Superior temporal gyrus (tissue), 1 donor: ENCODE measurements around the gene SULT4A1.
"Not testable (repeated sequence)": the region's sequence is repeated elsewhere in the genome, so short reads cannot be mapped to it uniquely, and the experiment has no call there.

Experiments used
- DNase-seq: peaks from one replicate; pipeline ENCODE4 v3.0.0-alpha.2; 2016; ENCODE audit errors: extremely low spot score

SULT4A1 gene, protein sequence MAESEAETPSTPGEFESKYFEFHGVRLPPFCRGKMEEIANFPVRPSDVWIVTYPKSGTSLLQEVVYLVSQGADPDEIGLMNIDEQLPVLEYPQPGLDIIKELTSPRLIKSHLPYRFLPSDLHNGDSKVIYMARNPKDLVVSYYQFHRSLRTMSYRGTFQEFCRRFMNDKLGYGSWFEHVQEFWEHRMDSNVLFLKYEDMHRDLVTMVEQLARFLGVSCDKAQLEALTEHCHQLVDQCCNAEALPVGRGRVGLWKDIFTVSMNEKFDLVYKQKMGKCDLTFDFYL

DNA sequence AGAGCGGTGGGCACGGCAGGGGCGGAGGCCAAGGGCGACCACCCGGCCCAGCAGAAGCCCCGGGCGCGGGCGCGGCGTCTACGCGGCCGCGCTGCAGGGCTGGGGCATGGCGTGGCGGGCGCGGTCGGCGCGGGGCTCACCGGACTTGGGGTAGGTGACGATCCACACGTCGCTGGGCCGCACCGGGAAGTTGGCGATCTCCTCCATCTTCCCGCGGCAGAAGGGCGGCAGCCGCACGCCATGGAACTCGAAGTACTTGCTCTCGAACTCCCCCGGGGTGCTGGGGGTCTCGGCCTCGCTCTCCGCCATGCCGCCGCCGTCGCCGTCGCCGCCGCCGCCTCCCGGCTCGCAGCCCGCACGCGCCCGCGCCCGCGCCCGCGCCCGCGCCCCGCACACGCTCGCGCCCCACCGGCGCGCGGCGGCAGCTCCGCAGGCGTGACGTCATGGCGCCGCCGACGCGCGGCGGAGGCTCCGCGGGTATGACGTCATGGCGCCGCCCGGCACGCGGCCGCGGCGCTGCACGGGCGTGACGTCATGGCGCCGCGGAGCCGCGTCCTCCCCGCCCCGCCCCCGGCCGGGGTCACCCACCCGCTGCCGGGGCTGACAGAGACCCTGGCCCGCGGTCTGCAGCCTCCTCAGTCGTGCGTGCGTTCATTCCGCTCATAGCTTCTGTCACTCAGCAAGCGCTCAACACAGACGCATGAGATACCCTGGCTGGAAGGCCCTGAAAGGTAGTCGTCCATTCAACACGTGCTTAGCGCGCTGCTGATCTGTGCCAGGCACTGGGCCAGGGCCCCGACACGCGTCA is at the start of gene SULT4A1:
TSS of gene SULT4A1 (minus strand) at position 440 of the 808 bp plus-strand sequence. CDS start at position 309, 131 bp downstream.
- no peak for DNase-seq

DNA sequence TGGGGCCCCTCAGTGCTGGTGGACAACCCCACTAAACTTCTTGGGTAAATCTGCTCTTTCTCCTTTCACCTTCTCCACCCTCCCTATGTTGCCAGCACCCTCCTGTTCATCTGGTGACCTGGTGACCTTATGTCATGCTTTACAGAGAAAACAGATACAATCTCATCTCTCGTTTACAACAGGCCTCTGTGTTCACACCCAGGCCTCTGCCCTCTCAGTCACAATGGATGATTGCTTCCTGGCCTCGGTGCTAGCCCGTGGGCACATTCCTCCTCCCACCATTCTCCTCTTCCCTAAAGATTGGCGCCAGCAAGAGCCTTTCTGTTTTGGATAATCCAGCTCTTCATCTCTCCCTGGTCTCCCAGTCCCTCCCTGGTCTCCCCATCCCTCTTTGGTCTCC is 49.0 kb upstream of the SULT4A1 start:
- no peak for DNase-seq

DNA sequence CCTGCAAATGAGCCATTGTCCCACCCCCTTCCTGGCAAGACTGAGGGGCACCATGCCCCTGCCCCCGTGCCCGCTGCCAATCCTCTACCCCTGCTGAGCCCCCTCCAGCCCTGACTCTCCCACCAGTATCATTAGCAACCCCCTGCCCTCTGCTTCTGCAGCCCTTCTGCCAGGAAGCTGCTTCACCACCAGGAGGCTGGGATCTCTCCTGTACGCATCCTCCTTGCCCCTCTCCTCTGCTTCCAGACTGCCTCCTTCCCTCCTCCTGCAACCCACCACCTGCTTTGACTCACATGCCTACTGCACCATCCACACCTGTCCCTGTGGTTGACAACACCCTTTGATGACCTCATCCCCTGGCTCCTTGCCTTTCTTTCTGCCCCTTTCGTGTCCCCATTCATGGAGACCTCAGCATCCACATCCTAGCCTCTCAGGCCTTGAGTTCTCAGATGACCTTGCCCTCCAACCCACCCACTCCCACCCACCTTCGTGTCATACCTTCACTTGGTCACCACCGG is 47.9 kb upstream of the SULT4A1 start:
- DNase-seq = no peak

DNA sequence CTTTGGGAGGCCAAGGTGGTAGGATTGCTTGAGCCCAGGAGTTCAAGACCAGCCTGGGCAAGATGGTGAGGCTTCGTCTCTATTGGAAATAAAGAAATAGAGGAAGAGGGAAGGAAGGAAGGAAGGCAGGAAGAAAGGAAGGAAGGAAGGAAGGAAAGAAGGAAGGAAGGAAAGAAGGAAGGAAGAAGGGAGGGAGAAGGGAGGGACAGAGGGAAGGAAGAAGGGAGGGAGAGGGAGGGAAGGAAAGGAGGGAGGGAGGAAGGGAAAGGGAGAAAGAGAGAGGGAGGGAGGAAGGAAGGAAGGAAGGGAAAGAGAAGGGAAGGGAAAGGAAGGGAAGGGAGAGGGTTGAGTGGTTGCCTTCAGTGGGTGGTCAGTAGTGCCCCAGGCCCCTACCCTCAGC is 47.4 kb upstream of the SULT4A1 start:
- no peak for DNase-seq

DNA sequence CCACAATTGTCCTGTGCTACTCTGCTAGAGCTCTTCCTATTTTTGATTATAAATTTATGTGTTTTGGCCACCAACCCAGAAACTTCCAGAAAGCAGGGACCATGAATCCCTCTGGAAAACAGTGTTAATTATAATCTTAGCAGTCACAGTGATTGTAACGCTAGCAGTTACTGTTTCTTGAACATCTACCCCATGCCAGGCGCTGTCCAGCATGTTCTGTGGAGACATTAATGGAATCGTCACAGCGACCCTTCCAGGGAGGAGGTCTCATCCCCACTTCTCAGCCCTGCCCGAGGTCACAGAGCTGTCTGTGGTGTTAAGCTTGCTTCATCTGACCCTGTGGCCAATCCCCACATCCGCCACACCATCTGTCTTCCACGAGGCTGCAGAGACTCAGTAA is 43.4 kb upstream of the SULT4A1 start:
- DNase-seq = no peak

DNA sequence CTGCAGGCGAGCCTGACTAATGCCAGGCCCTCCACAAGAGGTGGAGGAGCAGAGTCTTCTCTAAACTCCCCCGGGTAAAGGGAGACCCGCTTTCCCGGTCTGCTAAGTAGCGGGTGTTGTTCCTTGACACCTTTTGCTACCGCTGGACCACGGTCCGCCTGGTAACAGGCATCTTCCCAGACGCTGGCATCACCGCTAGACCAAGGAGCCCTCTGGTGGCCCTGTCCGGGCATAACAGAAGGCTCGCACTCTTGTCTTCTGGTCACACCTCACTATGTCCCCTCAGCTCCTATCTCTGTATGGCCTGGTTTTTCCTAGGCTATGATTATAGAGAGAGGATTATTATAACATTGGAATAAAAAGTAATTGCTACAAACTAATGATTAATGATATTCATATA is 42.1 kb upstream of the SULT4A1 start:
- DNase-seq = not testable (repeated sequence)

DNA sequence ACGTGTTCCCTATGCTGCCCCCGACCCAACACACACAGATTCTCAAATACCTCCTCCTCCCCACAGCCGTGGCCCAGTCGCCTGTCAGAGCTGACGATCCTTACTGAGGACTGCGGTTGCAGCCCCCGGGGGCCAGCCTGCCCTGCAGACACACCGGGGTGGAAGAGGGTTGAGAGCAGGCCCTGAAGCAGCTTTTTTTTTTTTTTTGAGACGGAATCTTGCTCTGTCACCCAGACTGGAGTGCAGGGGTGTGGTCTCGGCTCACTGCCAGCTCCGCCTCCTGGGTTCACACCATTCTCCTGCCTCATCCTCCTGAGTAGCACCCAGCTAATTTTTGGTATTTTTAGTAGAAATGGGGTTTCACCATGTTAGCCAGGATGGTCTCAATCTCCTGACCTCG is 40.7 kb upstream of the SULT4A1 start:
- not testable (repeated sequence) for DNase-seq

DNA sequence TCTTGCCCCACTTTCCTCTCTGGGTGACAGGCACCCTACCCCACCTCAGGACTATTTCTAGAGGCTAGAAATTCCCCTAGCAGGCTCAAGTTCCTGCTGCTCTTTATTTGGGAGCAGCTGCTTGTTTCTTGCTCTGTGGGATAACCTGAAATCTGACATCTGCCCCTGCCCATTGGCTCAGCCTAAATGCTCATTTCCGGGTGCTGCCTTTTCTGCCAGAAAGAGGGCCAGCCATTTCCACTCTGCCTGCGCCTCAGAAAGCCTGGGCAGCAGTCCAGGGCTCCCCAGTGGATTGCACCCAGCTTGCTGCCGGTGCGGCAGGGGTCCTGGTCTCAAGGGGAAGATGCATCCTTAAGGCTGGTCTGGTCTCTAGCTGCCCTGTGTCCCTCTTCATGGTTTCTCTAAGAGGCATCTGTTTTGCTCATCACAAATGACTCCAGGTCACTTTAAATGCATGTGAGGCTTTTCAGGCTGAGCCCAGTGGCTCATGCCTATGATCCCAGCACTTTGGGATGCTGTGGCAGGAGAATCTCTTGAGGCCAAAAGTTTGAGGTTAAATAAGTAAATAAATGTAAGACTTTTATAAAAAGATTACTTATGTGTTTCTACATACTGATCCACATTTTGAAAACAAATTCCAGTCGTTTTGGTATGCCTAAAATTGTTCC is 39.8 kb upstream of the SULT4A1 start:
- no peak for DNase-seq

DNA sequence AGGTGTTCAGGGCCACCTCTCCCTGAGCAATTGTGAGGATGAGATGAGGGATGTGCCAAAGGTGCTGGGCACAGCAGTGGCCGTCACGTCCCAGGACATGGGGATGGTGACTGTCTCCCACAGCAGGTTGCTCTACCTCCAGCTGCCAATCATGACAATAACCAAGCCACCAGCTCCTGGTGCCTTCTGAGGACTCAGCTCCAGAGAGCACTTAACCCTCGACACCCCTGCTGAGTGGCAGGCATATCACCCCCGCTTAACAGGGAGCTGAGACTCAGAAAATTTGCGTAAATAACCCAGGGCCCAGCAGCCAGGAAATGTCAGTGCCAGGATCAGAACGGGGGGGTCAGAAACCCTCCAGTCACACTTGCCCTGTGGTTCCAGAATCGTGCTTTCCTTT is 37.9 kb upstream of the SULT4A1 start:
- no peak for DNase-seq

DNA sequence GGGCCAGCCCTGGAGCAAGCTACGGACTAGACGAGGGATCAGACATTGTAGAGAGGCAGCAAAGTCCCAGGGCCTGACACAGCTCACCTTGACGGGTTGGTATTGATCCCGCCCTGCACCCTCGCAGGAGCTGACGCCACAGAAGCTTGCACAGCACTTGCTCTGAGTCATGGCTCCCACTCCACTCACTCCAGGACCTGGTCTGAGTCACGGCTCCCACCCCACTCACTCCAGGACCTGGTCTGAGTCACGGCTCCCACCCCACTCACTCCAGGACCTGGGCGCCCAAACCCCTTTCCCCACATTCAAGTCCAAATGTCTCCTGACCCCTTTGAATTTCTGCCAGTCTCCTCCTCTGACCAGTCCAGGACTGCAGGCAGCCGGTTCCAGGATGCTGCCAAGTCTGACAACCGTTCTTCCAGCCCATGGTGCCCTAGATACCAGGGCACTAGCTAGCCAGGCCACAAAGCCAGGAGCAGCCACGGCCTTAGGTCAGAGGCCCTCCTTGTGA is 35.5 kb upstream of the SULT4A1 start:
- no peak for DNase-seq

DNA sequence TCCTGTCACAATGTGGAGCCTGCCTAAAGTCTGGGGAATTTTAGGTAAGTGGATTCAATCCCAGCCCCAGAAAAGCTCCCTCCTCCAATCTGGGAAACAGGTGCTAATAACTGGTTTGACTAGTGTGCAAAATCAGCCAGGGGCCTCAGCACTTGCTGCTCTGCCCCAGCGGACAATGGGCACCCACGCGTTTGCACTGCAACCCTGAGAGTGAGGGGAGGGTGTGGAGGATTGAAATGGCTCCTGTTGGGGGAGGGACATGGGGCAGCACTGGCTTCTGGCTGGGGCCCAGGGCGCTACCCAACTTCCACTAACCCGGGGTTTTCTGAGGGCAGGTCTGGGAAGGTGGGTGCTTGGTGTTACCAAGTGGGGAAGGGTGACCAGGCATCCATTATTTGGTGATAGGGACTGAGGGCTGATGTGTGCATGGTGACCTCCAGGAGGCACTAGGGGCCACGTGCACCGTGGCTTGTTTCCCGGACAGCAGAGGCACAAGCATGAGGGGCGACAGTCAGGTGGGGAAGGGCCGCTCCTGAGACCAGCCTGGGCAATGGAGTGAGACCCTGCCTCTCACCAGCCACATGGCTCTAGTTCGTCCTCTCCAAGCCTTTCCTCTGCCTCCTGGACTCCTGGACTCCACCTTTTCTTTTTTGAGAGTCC is 33.8 kb upstream of the SULT4A1 start:
- DNase-seq = no peak

DNA sequence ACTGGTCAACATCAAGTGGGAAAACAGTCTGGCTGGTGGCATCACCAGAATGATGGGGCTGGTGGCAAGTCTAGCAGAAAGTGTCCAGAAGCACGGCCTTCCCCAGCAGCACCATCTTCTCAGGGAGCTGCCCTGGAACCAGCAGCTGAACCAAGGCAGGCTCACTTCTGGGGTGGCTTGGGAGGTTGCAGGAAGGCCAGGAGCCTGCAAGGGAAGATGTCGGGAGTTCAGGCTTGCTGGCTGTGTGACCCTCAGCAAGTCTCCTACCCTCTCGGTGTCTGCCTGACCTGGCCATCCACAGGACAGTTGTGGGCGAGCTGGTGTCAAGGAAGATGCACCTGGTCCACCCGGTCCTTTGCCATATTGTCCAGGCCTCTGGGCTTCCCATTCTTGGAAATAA is 31.8 kb upstream of the SULT4A1 start:
- no peak for DNase-seq

DNA sequence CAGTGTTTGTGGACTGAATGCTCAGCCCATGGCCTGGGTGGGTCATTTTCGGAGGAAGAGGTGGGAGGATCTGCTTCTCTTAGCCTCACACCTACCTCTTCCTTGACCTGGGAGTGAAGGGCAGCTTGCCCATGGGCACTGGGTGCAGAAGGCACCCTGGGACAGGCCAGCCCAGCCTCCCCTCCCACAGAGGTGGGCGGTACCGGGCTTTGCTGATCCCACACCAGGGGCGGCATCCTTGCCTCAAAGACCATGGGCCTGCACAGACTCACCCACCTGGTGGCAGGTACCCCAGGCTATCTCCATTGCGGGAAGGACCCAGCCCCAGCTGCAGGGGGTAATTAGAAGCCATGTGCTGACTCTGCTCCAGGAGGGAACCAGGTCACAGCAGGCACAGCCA is 31.0 kb upstream of the SULT4A1 start:
- DNase-seq = no peak

DNA sequence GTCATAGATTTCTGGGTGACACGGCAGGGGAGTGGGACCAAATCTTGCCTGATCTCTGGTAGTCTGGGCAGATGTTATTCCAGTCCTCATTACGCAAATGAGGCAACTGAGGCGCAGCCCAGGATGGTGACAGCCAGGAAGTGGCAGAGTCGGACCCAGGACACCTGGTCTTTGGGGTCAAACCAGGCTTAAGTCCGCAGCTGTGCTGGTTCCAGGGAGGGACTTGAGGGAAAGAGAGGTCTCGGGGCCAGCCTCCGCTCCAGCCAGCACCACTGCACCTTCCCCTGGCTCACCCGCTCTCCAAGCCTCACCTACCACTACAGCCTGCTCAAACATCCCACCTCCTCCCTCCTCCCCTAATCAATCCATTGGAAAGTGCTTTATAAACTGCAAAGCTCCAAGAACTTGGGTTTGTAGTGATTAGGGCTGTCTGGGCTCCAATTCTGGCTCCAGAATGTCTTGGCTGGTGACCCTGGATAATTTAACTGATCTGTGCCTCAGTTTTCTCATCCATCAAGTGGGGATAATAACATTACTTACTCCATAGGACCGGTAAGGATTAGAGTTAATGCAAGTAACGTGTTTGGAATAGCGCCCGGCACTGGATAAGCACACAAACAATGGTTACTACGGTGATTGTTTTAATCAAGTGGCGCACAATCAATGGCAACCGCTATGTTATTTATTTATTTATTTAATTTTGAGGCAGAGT is 30.0 kb upstream of the SULT4A1 start:
- DNase-seq = no peak

DNA sequence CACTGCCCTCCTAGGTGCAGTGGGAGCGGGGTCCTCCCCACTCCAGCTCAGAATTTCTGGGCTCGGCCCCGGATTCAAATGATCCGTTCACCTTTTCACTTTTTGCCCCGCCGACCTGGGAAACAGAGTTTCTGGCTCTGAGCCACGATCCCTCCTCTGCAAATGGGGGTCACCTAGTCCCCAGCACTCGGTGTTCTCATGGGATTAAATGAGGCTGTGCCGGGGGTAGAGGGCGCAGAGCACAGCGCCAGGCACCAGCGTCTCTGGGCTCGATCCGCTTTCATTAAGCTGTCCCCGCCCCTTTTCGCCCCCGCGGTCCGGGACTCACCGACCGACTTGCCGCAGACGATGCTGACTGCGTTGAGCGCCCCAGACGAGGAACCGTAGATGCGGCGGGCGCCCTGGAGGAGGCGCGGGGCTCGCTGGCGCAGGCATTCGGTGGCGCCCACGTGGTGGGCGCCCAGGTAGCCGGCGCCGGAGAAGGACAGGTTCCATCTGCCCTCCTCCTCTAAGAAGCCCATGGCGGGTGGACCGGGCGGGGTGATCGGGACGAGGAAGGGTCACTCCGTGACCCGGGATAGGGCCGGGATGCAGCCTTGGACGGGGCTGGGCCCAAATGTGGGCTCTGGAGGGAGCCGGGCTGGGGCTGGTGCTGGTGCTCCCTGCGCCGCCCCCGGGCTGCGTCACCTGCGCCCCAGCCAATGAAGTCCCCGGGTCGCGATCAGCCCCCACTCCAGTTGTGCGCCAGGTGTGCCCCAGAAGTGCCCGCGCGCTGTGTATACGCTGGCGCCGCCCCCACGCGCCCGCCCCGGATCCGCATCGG is 29.3 kb upstream of the SULT4A1 start, which contains the start of gene PNPLA5:
TSS of gene PNPLA5 (minus strand) at position 654 of the 823 bp plus-strand sequence. CDS start at position 521, 133 bp downstream.
- no peak for DNase-seq

DNA sequence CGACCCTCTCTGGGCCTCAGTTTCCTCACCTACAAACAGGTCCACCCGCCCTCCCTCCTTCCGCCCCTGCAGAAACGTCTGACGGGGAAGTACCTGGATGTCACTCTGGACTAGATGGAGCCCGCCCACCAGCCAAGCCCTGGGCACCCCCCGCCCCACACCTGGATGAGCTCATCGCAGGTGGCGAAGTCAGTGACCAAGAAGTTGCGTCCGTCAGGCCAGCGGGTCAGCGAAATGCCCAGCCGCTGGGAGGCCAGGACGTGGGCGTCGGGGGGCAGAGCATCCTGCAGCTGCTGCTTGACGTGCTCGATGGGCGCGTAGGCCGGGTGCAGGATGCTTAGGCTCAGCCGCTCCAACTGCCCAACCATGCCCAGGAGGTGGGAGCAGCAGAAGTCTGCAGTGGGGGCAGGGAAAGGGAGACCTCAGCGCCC is 28.6 kb upstream of the SULT4A1 start:
- DNase-seq = no peak

DNA sequence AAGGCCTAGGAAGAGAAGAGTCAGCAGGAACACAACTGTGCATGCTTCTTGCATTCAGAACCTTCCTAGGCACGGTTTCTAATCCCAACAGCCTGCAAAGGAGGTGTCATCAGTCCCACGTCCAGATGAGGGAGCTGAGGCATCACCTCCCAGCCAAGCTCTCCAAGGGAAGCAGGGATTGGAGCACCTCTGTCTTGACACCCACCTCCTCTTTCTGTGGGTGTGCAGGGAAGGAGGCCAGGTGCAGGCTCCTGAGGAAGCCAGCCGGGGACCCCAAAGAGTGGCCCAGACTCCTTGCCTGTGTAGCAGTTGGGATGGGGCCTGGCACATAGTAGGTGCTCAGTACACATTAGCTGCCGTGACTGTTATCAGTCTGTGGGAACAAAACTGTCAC is 27.5 kb upstream of the SULT4A1 start:
- DNase-seq = no peak

DNA sequence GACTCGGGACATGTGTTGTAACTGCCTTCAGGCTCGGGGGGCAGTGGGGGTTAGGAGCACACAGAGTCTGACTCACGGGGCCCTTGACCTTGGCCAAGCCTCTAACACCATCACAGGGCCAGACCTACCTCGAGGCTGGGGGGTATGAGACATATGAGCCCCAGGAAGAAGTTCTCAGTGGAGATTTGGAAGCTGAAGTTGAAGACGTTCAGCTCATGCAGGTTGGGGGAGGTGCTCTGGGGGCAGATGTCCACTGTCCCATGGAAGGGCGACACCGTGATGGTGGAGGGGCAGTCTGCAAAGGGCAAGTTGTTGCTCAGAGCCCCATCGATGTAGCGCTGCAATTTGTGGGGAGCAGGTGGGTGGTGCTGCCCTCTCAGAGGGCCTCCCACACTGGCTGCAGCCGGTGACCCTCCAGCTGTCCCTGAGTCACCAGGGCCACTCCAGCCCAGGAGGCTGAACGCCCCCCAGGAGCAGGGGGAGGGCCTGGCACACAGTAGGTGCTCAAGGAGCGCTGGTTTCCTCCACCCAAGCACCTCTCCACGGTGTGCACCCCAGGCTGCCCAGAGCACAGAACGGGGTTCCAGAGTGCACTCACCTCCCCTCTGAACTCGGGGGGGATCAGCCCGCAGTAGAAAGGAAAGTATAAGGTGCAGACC is 27.0 kb upstream of the SULT4A1 start:
- no peak for DNase-seq

DNA sequence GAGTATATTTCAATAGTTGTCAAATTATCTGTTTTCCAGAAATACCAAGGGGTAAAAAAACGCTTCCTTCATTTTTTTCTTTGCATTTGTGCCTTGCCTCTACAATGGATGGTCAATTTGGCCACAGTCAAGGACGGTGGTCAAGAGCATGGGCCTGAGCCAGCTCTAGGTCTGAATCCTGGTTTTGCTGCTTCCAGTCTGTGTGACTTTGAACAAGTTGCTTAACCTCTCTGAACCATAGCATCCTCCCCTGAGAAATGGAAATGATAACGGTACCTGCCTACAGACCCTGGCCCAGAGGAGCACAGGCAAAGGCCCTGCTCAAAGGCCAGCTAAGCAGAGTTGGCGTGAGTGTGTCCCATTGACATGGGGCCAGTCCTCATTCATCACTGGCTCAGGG is 26.4 kb upstream of the SULT4A1 start:
- DNase-seq = no peak

DNA sequence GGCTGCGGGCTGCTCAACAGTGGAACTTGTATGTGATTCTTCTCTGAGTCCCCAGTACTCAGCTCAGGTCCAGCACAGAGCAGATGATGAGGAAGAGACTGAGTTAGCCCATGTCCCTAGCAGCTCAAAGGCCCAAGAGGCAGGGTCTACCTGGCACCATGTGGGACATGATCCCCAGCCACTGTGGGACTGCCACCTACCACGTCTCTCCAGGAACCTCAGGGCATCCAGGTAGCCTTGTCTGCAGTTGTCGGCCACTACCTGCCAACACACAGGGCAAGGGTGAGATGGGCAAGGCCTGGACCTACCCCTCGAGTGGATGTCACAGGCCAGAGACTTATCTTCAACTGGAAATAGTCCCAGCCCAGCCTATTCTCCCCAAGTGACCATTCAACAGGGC is 25.1 kb upstream of the SULT4A1 start:
- DNase-seq = no peak
